ENCODE data around the gene REM2.

GRCh38 chr14:22906073-22906472 lies 23.1 kb downstream of the REM2 start:
- TF ChIP-seq CTCF (conservative IDR thresholded peaks at IDR 0.05; ENCODE audit: low read length) (no peak), EZH2phosphoT487 (IDR thresholded peaks at IDR 0.05; ENCODE audit: borderline replicate concordance) (no peak)

All from Loucy (cell line).